ENCODE data around the gene BLID. TPM values are rescaled to one million over a fixed set of nuclear protein-coding genes. Genes with fewer than 3 reads are reported as not detected.

Gene BLID
- total RNA-seq, 2 experiments from 2014 or later: not detected

- TF ChIP-seq CTCF (IDR thresholded peaks at IDR 0.05): no peak
- CTCF ChIA-PET: interaction anchor here (0.9 kb wide), 2 partner anchors 74 to 467 kb away, joined by 3 read pairs; no protein-coding TSS in a partner anchor
- Mint-ChIP-seq H3K27ac (no peak overlapping the region), H3K9me3 (no peaks in the 10 kb centered on the region), H3K4me3 (no peak overlapping the region), H3K36me3 (ENCODE audit: low read depth) (no peaks in the 10 kb centered on the region), H3K27me3 (no peaks in the 10 kb centered on the region), H3K4me1 (ENCODE audit: low read depth) (no peaks in the 10 kb centered on the region)
- intact Hi-C loops (cut with micrococcal nuclease): no loop called here
- POLR2A ChIA-PET: no interaction called here
- DNase-seq (no peak), ATAC-seq (no peak)
Measured at GRCh38 chr11:122128146-122128545, 12.1 kb upstream of the BLID start.

- ChIA-PET CTCF (interaction anchor here (1.4 kb wide), 1 partner anchor 19 kb away, joined by 4 read pairs; no protein-coding TSS in a partner anchor), POLR2A (no interaction called here)
- no peak overlapping the region for H3K27ac Mint-ChIP-seq
- TF ChIP-seq CTCF (IDR thresholded peaks at IDR 0.05): no peak
- DNase-seq (no peak), ATAC-seq (no peak)
- no peak overlapping the region for H3K4me3 Mint-ChIP-seq
- no peaks in the 10 kb centered on the region for H3K27me3 Mint-ChIP-seq
- H3K36me3 Mint-ChIP-seq (ENCODE audit: low read depth): no peaks in the 10 kb centered on the region
- no peaks in the 10 kb centered on the region for H3K4me1 Mint-ChIP-seq (ENCODE audit: low read depth)
- no peaks in the 10 kb centered on the region for H3K9me3 Mint-ChIP-seq
- intact Hi-C loops (cut with micrococcal nuclease): no loop called here
Measured at GRCh38 chr11:122127020-122127419, 11.0 kb upstream of the BLID start.

GRCh38 chr11:122126024-122126688, 10.1 kb upstream of the BLID start:
- Mint-ChIP-seq H3K27me3 (no peaks in the 10 kb centered on the region), H3K27ac (no peak overlapping the region), H3K4me1 (ENCODE audit: low read depth) (no peaks in the 10 kb centered on the region), H3K36me3 (ENCODE audit: low read depth) (no peaks in the 10 kb centered on the region), H3K9me3 (no peaks in the 10 kb centered on the region), H3K4me3 (no peak overlapping the region)
- no peak for TF ChIP-seq CTCF (IDR thresholded peaks at IDR 0.05)
- CTCF ChIA-PET: interaction anchor here (1.4 kb wide), 1 partner anchor 18 kb away, joined by 4 read pairs; no protein-coding TSS in a partner anchor
- POLR2A ChIA-PET: no interaction called here
- intact Hi-C loops (cut with micrococcal nuclease): no loop called here
- no peak for ATAC-seq
- DNase-seq: no peak

GRCh38 chr11:122123263-122123929, 7.4 kb upstream of the BLID start:
- Mint-ChIP-seq H3K4me1 (ENCODE audit: low read depth) (no peaks in the 10 kb centered on the region), H3K27me3 (peaks cover under 1% of the 10 kb centered on the region), H3K4me3 (no peak overlapping the region), H3K27ac (no peak overlapping the region), H3K9me3 (no peaks in the 10 kb centered on the region), H3K36me3 (ENCODE audit: low read depth) (no peaks in the 10 kb centered on the region)
- POLR2A ChIA-PET: no interaction called here
- TF ChIP-seq CTCF (IDR thresholded peaks at IDR 0.05): no peak
- no peak for ATAC-seq
- no peak for DNase-seq
- CTCF ChIA-PET: interaction anchor here (1.1 kb wide), 1 partner anchor 15 kb away, joined by 4 read pairs; no protein-coding TSS in a partner anchor
- intact Hi-C loops (cut with micrococcal nuclease): no loop called here

GRCh38 chr11:122122179-122122578, 6.2 kb upstream of the BLID start:
- CTCF ChIA-PET: no interaction called here
- H3K4me3 Mint-ChIP-seq: no peak overlapping the region
- POLR2A ChIA-PET: no interaction called here
- DNase-seq (no peak), ATAC-seq (no peak)
- TF ChIP-seq CTCF (IDR thresholded peaks at IDR 0.05): no peak
- H3K36me3 Mint-ChIP-seq (ENCODE audit: low read depth): no peaks in the 10 kb centered on the region
- H3K9me3 Mint-ChIP-seq: no peaks in the 10 kb centered on the region
- peaks cover 1% of the 10 kb centered on the region for H3K27me3 Mint-ChIP-seq
- intact Hi-C loops (cut with micrococcal nuclease): no loop called here
- no peaks in the 10 kb centered on the region for H3K4me1 Mint-ChIP-seq (ENCODE audit: low read depth)
- no peak overlapping the region for H3K27ac Mint-ChIP-seq
